IMR-90 (cell line): Measurements from ENCODE around the gene ATXN10. TPM values are rescaled to one million over a fixed set of nuclear protein-coding genes. Genes with fewer than 3 reads are reported as not detected.

Source experiments
- ATAC-seq: fragments of 200-7000 bp; cut with Tn5 transposase; 2 replicates; pipeline ENCODE4 v1.9.1; 2020; ENCODE audit warnings: low read depth, mild to moderate bottlenecking, moderate library complexity
- BruUV-seq: library from RNA; stranded (reverse); fragments of 400-500 nt; replicated peaks from 2 replicates; lab custom pipeline; 2021; lab: Mats Ljungman, UMichigan
- CTCF ChIA-PET: fragments of 300-600 bp; formaldehyde crosslinking; extraction: SDS; loops from one replicate; lab custom pipeline; 2021; ENCODE audit warnings: antibody characterized with exemption; lab: Yijun Ruan, JAX
- POLR2A ChIA-PET: fragments of 300-600 bp; sonication (Branson Sonifier 250); formaldehyde crosslinking; loops from one replicate; lab custom pipeline; 2022; ENCODE audit warnings: antibody characterized with exemption; ENCODE audit not compliant: unreplicated experiment; lab: Charles Lee
- DNase-seq: peaks from one replicate; pipeline ENCODE4 v3.0.0; 2013
- H2AFZ ChIP-seq: replicated peaks from 2 replicates; pipeline ENCODE3; 2013; ENCODE audit warnings: low read length, mild to moderate bottlenecking; ENCODE audit not compliant: poor library complexity
- H2AK5ac ChIP-seq: 2 replicates; pipeline ENCODE4 v1.6.1; 2013; ENCODE audit warnings: low read depth, low read length, inconsistent platforms
- H2AK9ac ChIP-seq: replicated peaks from 2 replicates; pipeline ENCODE3; 2013; ENCODE audit warnings: mild to moderate bottlenecking, low read depth, low read length, moderate library complexity; ENCODE audit not compliant: poor library complexity
- H2BK120ac ChIP-seq: 2 replicates; pipeline ENCODE4 v1.6.1; 2013; ENCODE audit warnings: low read depth, low read length, inconsistent platforms
- H2BK15ac ChIP-seq: 3 replicates; pipeline ENCODE4 v1.6.1; 2013; ENCODE audit warnings: low read depth, low read length, inconsistent platforms
- H2BK20ac ChIP-seq: 2 replicates; pipeline ENCODE4 v1.6.1; 2013; ENCODE audit warnings: low read depth, mild to moderate bottlenecking, inconsistent platforms, low read length, moderate library complexity
- H2BK5ac ChIP-seq: 2 replicates; pipeline ENCODE4 v1.6.1; 2013; ENCODE audit warnings: mild to moderate bottlenecking, low read depth, low read length, inconsistent platforms; ENCODE audit not compliant: poor library complexity, severe bottlenecking
- H3K14ac ChIP-seq: replicated peaks from 2 replicates; pipeline ENCODE4 v1.6.1; 2013; ENCODE audit warnings: low read depth, low read length, inconsistent platforms
- H3K18ac ChIP-seq: 2 replicates; pipeline ENCODE4 v1.6.1; 2013; ENCODE audit warnings: low read depth, low read length, control low read depth
- H3K23ac ChIP-seq: 2 replicates; pipeline ENCODE4 v1.6.1; 2013; ENCODE audit warnings: low read depth, low read length, inconsistent platforms
- H3K27ac ChIP-seq: 2 replicates; pipeline ENCODE4 v1.5.1; 2013; ENCODE audit warnings: mild to moderate bottlenecking, control low read depth, low read length; ENCODE audit not compliant: insufficient read depth
- H3K27me3 ChIP-seq: 2 replicates; pipeline ENCODE4 v1.6.1; 2013; ENCODE audit warnings: low read length; ENCODE audit not compliant: control insufficient read depth, insufficient read depth
- H3K36me3 ChIP-seq: 2 replicates; pipeline ENCODE4 v1.6.1; 2013; ENCODE audit warnings: low read length, mixed read lengths; ENCODE audit not compliant: control insufficient read depth, insufficient read depth
- H3K4ac ChIP-seq: 2 replicates; pipeline ENCODE4 v1.6.1; 2013; ENCODE audit warnings: low read depth, low read length, inconsistent platforms
- H3K4me1 ChIP-seq: 2 replicates; pipeline ENCODE4 v1.6.1; 2013; ENCODE audit warnings: low read length, mixed read lengths; ENCODE audit not compliant: control insufficient read depth, insufficient read depth
- H3K4me2 ChIP-seq: 2 replicates; pipeline ENCODE4 v1.6.1; 2013; ENCODE audit warnings: low read depth, mild to moderate bottlenecking, control low read depth, low read length, moderate library complexity
- H3K4me3 ChIP-seq: 2 replicates; pipeline ENCODE4 v1.5.1; 2013; ENCODE audit warnings: low read depth, mild to moderate bottlenecking, control low read depth, low read length, moderate library complexity; ENCODE audit not compliant: insufficient read depth
- H3K56ac ChIP-seq: 2 replicates; pipeline ENCODE4 v1.6.1; 2013; ENCODE audit warnings: low read length, inconsistent platforms; ENCODE audit not compliant: insufficient read depth; ENCODE audit errors: extremely low read depth
- H3K79me1 ChIP-seq, 2 experiments: 2 replicates each; pipeline ENCODE4 v1.6.1; 2013; ENCODE audit warnings: low read length in 2 of 2, inconsistent platforms in 1 of 2, low read depth in 1 of 2
- H3K9ac ChIP-seq: 2 replicates; pipeline ENCODE4 v1.6.1; 2013; ENCODE audit warnings: low read depth, low read length, control low read depth
- H3K9me1 ChIP-seq: 2 replicates; pipeline ENCODE4 v1.6.1; 2013; ENCODE audit warnings: low read length, inconsistent platforms; ENCODE audit not compliant: insufficient read depth
- H3K9me3 ChIP-seq: 2 replicates; pipeline ENCODE4 v1.6.1; 2013; ENCODE audit warnings: low read length; ENCODE audit not compliant: control insufficient read depth, insufficient read depth
- H4K20me1 ChIP-seq: 2 replicates; pipeline ENCODE4 v1.6.1; 2013; ENCODE audit warnings: low read length, inconsistent platforms; ENCODE audit not compliant: insufficient read depth
- H4K5ac ChIP-seq: 2 replicates; pipeline ENCODE4 v1.6.1; 2013; ENCODE audit warnings: mild to moderate bottlenecking, low read depth, low read length, control low read depth
- H4K8ac ChIP-seq, 2 experiments: 2 replicates each; pipeline ENCODE4 v1.6.1; 2013; ENCODE audit warnings: low read depth in 2 of 2, low read length in 2 of 2, control low read depth in 1 of 2, inconsistent platforms in 1 of 2
- H4K91ac ChIP-seq: 2 replicates; pipeline ENCODE4 v1.6.1; 2013; ENCODE audit warnings: low read depth, low read length, inconsistent platforms; ENCODE audit not compliant: insufficient read depth
- BHLHE40 ChIP-seq: fragments of 150-350 bp; IDR thresholded peaks from 2 replicates; pipeline ENCODE4 v1.6.1; 2016; ENCODE audit warnings: mild to moderate bottlenecking, low read depth, low read length
- CEBPB ChIP-seq: IDR thresholded peaks from 2 replicates; pipeline ENCODE4 v1.6.1; 2012; ENCODE audit warnings: low read depth, low read length, improper control_type of control experiment
- CHD1 ChIP-seq: IDR thresholded peaks from 2 replicates; pipeline ENCODE4 v1.6.1; 2012; ENCODE audit warnings: low read depth, low read length, improper control_type of control experiment
- FOS ChIP-seq: fragments of 150-350 bp; IDR thresholded peaks from 2 replicates; pipeline ENCODE4 v1.6.1; 2016; ENCODE audit warnings: low read depth, low read length
- MAFK ChIP-seq: IDR thresholded peaks from 2 replicates; pipeline ENCODE4 v1.6.1; 2012; ENCODE audit warnings: low read depth, low read length, improper control_type of control experiment
- MAZ ChIP-seq: IDR thresholded peaks from 2 replicates; pipeline ENCODE4 v1.6.1; 2012; ENCODE audit warnings: low read depth, mild to moderate bottlenecking, low read length, improper control_type of control experiment, moderate library complexity, borderline replicate concordance
- RCOR1 ChIP-seq: IDR thresholded peaks from 2 replicates; pipeline ENCODE4 v1.6.1; 2012; ENCODE audit warnings: mild to moderate bottlenecking, low read length, improper control_type of control experiment; ENCODE audit not compliant: insufficient replicate concordance
- RFX5 ChIP-seq: IDR thresholded peaks from 2 replicates; pipeline ENCODE4 v1.8.0; 2012; ENCODE audit warnings: low read depth, mild to moderate bottlenecking, low read length, moderate library complexity
- SMC3 ChIP-seq: fragments of 150-350 bp; IDR thresholded peaks from 2 replicates; pipeline ENCODE4 v1.6.1; 2016; ENCODE audit warnings: low read depth, mild to moderate bottlenecking, antibody characterized with exemption, low read length, moderate library complexity
- USF2 ChIP-seq: fragments of 150-350 bp; IDR thresholded peaks from 2 replicates; pipeline ENCODE4 v1.6.1; 2017; ENCODE audit warnings: mild to moderate bottlenecking, antibody characterized with exemption, low read length, low read depth
- WGBS, 2 experiments: methylation state at CpG; one replicate each; pipeline versions ENCODE4 v1.1.5 to v1.1.7; 2013; ENCODE audit warnings: missing lambda C conversion rate in 2 of 2; ENCODE audit not compliant: insufficient read length in 1 of 2; ENCODE audit errors: extremely low coverage in 2 of 2; 5-methylcytosine and 5-hydroxymethylcytosine counted together
- dilution Hi-C: fragments of 300-500 bp; cut with HindIII; formaldehyde crosslinking; loops from one replicate; pipeline ENCODE4 v1.14.3; 2018; ENCODE audit warnings: low sequenced_read_pairs; ENCODE audit not compliant: unreplicated experiment
- in situ Hi-C: fragments of 300-500 bp; cut with MboI; formaldehyde crosslinking; loops from 3 replicates; pipeline ENCODE4 v1.14.3; 2019; ENCODE audit warnings: low sequenced_read_pairs, inconsistent platforms, mixed read lengths
- intact Hi-C: fragments of 100-400 bp; cut with micrococcal nuclease; formaldehyde crosslinking; loops from 2 replicates; pipeline ENCODE4 v1.10.0; 2022
- polyA plus RNA-seq, 3 experiments: library from polyadenylated mRNA; depleted of rRNA; stranded (reverse); fragments of >200 nt; gene quantifications; 2 replicates each; pipeline ENCODE4 v1.2.3, GENCODE V29; 2012; ENCODE audit warnings: low replicate concordance in 1 of 3
- total RNA-seq: library from RNA; depleted of rRNA; stranded (reverse); fragments of >200 nt; gene quantifications from 2 replicates; pipeline ENCODE4 v1.2.3, GENCODE V29; 2012
- TF ChIP-seq, protein P1 (sequence below): conservative IDR thresholded peaks from 2 replicates; pipeline ENCODE4 v1.5.1; 2012; ENCODE audit warnings: mild to moderate bottlenecking, low read depth, low read length, improper control_type of control experiment
- TF ChIP-seq, protein P2 (sequence below): fragments of 150-350 bp; IDR thresholded peaks from 2 replicates; pipeline ENCODE4 v1.6.1; 2016; ENCODE audit warnings: low read depth, mild to moderate bottlenecking, low read length, moderate library complexity, borderline replicate concordance

The ATXN10 gene
- total and polyA plus RNA-seq, 2 of the 4 experiments (the other 2 are of a cell fraction): 116 to 231 TPM

- H3K56ac ChIP-seq: no peak overlapping the region
- peak overlapping the region; percentile 84 for H2AFZ ChIP-seq
- no peaks in the 10 kb centered on the region for H3K9me3 ChIP-seq
- 15% methylated on average over 21 of the region's 54 CpGs; no CpG with 5 or more reads in 1 of the 2 experiments for WGBS, 2 experiments
- no peak overlapping the region for H3K18ac ChIP-seq
- peak overlapping the region; percentile 82 for H2AK9ac ChIP-seq
- H3K9me1 ChIP-seq: 0 out of 2 replicates have a peak, but pooled peaks cover 2% of the 10 kb centered on the region
- H3K4me1 ChIP-seq: peaks cover 2% of the 10 kb centered on the region; the same call in 1 of the 2 replicates
- no peaks in the 10 kb centered on the region for H4K20me1 ChIP-seq
- H3K4me2 ChIP-seq: peak overlapping the region; percentile 57
- H2AK5ac ChIP-seq: peak overlapping the region; percentile 51; the same call in 1 of the 2 replicates
- H3K27ac ChIP-seq: no peak overlapping the region
- DNase-seq (peak; percentile 35), ATAC-seq (peak; percentile 100)
- dilution Hi-C loops: no loop called here
- no peak overlapping the region for H2BK120ac ChIP-seq
- H3K36me3 ChIP-seq: no peaks in the 10 kb centered on the region
- no peak overlapping the region for H4K8ac ChIP-seq
- H2BK15ac ChIP-seq: no peak overlapping the region
- POLR2A ChIA-PET: no interaction called here
- no peak overlapping the region for H3K14ac ChIP-seq
- BruUV-seq: no TSS peak
- no peak overlapping the region for H2BK20ac ChIP-seq
- no peak overlapping the region for H4K5ac ChIP-seq
- H3K4me3 ChIP-seq: no peak overlapping the region
- no peak overlapping the region; the same call in 1 of the 2 replicates for H3K4ac ChIP-seq
- CTCF ChIA-PET: interaction anchor here (0.7 to 1.0 kb wide), 3 partner anchors 11 to 213 kb away, joined by 3 to 6 read pairs (median 4); no protein-coding TSS in a partner anchor
- no peak overlapping the region for H3K9ac ChIP-seq
- peaks cover 19% of the 10 kb centered on the region for H3K27me3 ChIP-seq
- in situ Hi-C loops: loop anchor here (10.0 kb wide), 1 partner anchor 219 kb away; no protein-coding TSS in a partner anchor
- H4K91ac ChIP-seq: no peak overlapping the region
- no peak overlapping the region for H2BK5ac ChIP-seq
- no peaks in the 10 kb centered on the region for H3K79me1 ChIP-seq
- H3K23ac ChIP-seq: 0 out of 2 replicates have a peak overlapping the region, but pooled peaks have one; percentile 16
- intact Hi-C loops: loop anchor here (1.0 kb wide), 1 partner anchor 186 kb away; no protein-coding TSS in a partner anchor
- no peak for TF ChIP-seq MAZ
- no peak for TF ChIP-seq CEBPB
- peak; percentile 58; the same call in 1 of the 2 replicates for TF ChIP-seq USF2
- TF ChIP-seq RFX5: no peak
- TF ChIP-seq BHLHE40: peak; percentile 36; the same call in 1 of the 2 replicates
- TF ChIP-seq, protein P1, sequence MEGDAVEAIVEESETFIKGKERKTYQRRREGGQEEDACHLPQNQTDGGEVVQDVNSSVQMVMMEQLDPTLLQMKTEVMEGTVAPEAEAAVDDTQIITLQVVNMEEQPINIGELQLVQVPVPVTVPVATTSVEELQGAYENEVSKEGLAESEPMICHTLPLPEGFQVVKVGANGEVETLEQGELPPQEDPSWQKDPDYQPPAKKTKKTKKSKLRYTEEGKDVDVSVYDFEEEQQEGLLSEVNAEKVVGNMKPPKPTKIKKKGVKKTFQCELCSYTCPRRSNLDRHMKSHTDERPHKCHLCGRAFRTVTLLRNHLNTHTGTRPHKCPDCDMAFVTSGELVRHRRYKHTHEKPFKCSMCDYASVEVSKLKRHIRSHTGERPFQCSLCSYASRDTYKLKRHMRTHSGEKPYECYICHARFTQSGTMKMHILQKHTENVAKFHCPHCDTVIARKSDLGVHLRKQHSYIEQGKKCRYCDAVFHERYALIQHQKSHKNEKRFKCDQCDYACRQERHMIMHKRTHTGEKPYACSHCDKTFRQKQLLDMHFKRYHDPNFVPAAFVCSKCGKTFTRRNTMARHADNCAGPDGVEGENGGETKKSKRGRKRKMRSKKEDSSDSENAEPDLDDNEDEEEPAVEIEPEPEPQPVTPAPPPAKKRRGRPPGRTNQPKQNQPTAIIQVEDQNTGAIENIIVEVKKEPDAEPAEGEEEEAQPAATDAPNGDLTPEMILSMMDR: peak; percentile 93
- no peak for TF ChIP-seq CHD1
- TF ChIP-seq, protein P2, sequence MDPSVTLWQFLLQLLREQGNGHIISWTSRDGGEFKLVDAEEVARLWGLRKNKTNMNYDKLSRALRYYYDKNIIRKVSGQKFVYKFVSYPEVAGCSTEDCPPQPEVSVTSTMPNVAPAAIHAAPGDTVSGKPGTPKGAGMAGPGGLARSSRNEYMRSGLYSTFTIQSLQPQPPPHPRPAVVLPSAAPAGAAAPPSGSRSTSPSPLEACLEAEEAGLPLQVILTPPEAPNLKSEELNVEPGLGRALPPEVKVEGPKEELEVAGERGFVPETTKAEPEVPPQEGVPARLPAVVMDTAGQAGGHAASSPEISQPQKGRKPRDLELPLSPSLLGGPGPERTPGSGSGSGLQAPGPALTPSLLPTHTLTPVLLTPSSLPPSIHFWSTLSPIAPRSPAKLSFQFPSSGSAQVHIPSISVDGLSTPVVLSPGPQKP: no peak
- peak; percentile 96 for TF ChIP-seq SMC3
- TF ChIP-seq MAFK: no peak
- TF ChIP-seq RCOR1: no peak
- TF ChIP-seq FOS: no peak
Measured at GRCh38 chr22:45645526-45646414, 25.9 kb upstream of the ATXN10 start.
